Nucleus accumbens (tissue), 56 donors: Measurements from ENCODE around the gene CARD19.

Experiments
- DNase-seq, 56 donors: peaks; one replicate each; lab custom pipeline; 2025; lab: John Stamatoyannopoulos, UW

The CARD19 gene

GRCh38 chr9:93086447-93087224 lies 9.4 kb upstream of the CARD19 start:
- no peak for DNase-seq

DNA sequence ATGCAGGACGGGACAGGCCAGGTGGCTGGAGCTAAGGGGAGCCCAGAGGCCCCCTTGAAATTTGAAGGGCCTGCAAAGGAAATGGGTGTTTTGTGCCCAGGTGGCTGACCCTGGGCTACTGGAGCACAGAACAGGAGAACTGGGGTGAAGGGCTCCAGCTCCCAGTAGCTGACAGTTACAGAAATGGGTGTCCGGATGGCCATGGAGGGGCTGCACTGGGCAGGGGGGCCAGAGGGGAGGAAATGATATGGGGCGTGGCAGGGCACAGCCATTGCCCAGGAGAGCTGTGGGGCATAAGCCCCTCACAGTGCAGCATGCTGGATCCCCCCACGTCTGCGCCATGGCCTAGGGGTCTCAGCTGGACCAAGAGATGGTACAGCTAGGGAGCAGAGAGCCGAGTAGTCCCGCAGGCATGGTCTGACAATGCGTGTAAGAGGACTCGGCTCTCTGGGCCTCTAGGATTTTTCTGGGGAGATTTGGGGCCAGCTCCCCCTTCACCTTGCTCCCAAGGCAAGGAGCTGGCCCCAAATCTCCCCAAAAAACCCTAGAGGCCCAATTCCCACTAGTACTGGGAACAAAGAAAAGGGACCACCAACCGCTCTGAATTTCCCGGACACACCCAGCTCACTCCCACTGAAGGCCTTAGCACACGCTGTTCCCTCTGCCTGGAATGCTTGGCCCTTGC lies 7.9 kb upstream of the CARD19 start:
- no peak for DNase-seq

DNA sequence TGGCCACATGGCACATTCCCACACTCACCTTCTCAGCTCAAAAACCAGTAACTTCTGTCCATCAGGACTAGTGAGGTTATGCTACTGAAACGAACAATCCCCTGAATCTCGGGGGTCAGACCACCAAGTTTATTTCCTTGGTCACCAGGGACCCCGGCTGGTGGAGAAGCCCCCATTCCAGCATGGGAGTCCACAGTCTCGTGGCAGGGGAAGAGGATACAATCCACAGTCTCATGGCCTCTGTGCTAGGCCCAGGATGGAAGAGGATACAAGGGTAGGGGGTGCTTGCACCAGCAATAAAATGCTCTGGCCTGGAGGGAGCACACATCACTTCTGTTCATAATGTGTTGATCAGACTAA lies 7.4 kb upstream of the CARD19 start:
- DNase-seq: no peak

GRCh38 chr9:93089024-93089423 lies 7.0 kb upstream of the CARD19 start:
- no peak for DNase-seq

DNA sequence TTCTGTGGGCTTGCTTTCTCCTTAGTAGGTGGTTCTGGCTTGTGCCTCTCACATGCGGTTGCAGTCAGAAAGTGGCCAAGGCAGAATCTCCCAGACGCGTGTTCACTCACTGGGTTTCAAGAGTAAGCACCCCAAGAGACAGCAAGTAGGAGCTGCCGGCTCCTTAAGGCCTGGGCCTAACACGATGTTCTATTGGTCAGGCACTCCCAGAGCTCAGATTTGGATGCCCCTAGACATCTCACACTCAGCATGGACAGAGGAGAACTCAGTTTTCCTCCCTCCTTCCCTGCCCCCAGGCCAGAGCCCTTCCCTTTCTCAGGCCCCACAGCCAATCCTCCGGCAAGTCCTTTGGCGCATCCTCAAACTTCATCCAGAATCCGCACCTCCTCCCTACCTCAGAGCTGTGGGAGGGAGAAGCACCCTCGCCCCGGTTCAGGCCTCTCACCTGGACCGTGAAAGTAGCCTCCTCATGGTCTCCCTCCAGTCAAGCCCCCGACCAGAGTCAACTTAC lies 6.5 kb upstream of the CARD19 start:
- no peak for DNase-seq

GRCh38 chr9:93090091-93090655 lies 5.8 kb upstream of the CARD19 start:
- DNase-seq: no peak

- DNase-seq: no peak
Observed at GRCh38 chr9:93091056-93091452, 5.0 kb upstream of the CARD19 start.

GRCh38 chr9:93091453-93092081 lies 4.5 kb upstream of the CARD19 start:
- DNase-seq: peak in 1 of 56 donors; percentile 53

DNA sequence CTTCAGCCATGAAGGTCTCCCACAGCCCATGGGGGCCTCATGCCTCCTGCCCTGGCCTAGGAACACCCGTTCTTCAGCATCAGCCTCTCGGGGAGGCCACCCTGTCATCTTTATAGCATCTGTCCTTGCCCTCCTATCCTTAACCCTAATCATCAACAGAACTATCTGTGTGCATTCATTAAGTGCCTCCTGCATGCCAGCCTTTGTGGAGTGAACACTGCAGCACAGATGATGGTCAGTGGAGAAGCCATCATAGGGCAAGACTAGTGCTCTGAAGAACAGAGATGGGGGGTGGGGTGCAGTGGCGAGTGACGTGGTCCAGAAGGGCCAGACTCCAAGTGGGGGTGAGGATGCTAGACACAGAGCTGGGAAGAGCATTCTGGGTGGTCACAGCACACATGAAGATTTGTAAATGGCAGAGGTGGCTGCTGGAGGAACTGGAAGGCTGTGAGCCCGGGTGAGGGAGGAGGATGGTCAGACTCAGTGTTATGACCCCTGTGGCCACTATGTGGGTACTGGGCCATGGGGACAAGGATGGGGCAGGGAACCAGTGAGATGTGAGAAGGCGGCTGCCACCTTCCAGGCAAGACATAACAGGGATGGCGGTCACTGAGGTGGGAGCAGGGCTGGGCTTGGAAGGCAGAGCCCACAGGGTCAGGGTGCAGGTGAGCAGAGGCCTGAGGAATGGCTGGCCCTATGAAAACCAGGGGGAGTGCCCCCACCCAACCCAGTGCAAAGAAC lies 3.6 kb upstream of the CARD19 start:
- DNase-seq: no peak

DNA sequence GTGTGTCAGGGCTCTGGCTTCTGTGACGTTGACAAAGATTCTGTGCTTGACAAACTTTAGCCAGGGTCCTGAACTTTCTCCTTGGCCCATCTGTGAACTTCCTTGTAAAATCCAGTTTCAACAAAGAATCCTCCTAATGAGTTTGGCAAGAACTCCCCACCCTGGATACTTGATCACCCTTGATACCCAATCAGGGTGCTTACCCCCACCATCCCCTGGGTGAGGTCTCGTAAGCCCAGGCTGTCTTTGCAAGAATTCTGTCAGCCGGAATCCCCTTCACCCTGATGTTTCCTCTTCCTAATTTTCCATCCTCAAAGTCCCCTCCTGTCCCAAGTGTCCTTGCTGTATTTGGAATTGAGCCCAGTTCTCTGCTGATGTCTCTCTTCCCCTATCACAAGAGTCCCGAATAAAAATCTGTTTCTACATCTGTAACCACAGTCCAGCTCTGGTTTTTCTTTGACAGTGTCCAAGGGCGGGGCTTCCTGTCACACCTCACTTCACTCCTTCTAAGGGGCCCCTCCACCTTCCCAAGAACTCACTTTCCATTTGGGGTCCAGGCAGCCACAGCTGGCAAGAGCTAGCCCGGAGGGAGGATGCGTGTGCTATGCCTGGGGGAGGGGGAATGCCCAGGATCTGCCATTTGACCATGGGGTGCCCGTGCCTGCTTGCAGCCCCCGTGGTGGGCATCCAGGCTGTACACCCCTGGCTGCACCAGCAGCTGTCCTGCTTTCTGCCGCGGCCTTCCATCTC lies 2.7 kb upstream of the CARD19 start:
- DNase-seq: no peak

DNA sequence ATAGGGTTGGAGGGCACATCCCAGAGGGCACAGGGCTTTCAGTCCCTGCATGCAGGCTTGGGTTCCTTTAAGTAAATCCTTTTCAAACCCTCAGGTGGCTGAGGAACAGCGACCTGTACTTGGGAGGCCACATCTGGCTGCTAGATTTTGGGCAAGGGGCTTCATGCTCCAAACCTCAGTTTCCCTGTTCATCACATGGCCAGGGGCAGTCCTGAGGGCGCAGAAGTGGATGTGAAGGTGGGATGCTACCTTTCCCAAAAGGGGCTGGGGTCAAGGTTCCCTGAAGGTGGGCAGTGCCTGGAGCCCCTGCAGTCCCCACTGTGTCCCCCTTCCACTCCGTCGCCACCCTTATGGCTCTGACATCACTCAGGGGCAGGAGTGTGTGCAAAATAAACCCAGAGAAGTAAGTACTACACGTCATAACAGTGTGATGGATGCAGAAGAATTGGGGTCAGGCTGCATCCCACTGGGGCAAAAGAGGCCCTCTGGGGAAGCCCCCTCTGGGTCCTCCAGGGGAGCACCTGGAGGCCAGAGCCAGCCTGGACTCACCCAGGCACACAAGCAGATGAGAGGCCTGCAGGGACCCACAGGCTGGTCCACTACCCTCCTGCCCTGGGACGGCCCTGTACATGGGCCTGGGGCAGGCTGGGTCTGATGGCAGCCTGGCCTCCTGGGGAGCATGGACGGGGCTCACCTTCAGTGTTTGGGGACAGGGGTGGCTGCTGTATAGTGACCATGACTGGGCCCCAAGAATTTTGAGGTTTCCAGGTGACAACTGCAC lies 1.9 kb upstream of the CARD19 start:
- no peak for DNase-seq

- DNase-seq: peak in 33 of 56 donors; percentile 12 to 63 (median 35)
Observed at GRCh38 chr9:93094658-93095204, 1.3 kb upstream of the CARD19 start.

DNA sequence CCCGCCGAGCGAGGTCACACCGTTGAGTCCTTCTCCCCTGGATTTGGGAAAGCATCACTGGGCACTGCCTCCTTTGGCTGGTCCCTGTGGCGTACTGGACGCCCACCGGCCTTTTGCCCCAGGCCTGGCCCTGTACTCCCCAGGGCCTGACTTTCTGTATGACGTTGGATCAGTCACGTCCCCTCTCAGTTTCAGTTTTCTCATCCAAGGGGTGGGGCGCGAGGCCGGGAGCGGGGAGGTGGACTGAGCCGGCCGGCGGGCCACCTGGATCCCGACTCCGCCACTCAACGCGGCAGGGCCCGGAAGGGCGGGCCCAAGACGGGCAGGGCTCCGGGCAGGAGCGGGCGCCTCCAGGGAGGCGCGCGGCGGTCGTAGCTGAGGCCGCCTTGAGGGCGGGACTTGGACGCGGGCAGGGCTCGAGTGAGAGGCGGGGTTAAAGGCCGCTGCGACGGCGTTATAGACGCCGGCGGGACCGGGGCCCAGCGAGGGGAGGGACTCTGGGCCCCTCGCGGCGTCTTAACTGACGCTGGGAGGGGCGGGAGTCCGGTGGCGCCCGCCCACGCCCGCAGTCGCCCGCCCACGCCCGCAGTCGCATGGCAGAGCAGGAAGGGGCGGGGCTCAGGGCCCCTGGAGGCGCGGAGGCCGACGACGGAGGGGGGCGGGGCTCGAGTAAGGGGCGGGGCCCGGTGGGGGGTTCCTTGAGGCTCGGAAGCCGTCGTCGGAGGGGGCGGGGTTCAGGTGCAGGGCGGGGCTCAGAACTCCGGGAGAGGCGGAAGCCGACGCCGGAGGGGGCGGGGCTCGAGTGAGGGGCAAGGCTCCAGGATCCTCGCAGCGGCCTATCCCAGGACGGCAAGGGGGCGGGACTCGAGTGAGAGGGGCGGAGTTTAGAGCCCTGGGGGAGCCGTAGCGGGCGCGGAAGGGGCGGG lies 549 bp upstream of the CARD19 start:
- DNase-seq: peak; percentile 93 to 100 (median 100)

- peak in 1 of 56 donors; percentile 55 for DNase-seq
Observed at GRCh38 chr9:93096811-93097382, 880 bp downstream of the CARD19 start.

- DNase-seq: peak in 32 of 56 donors; percentile 9 to 80 (median 33)
Observed at GRCh38 chr9:93097511-93098201, 1.6 kb downstream of the CARD19 start.

GRCh38 chr9:93098236-93098946 lies 2.4 kb downstream of the CARD19 start:
- DNase-seq: peak in 54 of 56 donors; percentile 11 to 97 (median 56)
